Body of pancreas (tissue), 4 donors: ENCODE results near the gene YBEY.

Source experiments
- POLR2A ChIP-seq, 3 donors: fragments of 450-650 bp; IDR thresholded peaks; one replicate each; pipeline ENCODE4 v1.6.1; 2016; ENCODE audit warnings: antibody characterized with exemption in 3 of 3, mild to moderate bottlenecking in 2 of 3
- TF ChIP-seq, protein P1 (sequence below), 7 experiments: fragments of 450-650 bp in 4 of 7; fragments of 200-600 bp in 3 of 7; sonication (generic) in 3 of 7; IDR thresholded peaks; one replicate each; pipeline ENCODE4 v1.5.1; 2016 to 2019; ENCODE audit warnings: antibody characterized with exemption in 7 of 7

GRCh38 chr21:46312949-46313348 lies 26.8 kb downstream of the YBEY start:
- TF ChIP-seq, protein P1, sequence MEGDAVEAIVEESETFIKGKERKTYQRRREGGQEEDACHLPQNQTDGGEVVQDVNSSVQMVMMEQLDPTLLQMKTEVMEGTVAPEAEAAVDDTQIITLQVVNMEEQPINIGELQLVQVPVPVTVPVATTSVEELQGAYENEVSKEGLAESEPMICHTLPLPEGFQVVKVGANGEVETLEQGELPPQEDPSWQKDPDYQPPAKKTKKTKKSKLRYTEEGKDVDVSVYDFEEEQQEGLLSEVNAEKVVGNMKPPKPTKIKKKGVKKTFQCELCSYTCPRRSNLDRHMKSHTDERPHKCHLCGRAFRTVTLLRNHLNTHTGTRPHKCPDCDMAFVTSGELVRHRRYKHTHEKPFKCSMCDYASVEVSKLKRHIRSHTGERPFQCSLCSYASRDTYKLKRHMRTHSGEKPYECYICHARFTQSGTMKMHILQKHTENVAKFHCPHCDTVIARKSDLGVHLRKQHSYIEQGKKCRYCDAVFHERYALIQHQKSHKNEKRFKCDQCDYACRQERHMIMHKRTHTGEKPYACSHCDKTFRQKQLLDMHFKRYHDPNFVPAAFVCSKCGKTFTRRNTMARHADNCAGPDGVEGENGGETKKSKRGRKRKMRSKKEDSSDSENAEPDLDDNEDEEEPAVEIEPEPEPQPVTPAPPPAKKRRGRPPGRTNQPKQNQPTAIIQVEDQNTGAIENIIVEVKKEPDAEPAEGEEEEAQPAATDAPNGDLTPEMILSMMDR (IDR thresholded peaks at IDR 0.05) = no peak
- TF ChIP-seq POLR2A (IDR thresholded peaks at IDR 0.05) = no peak
